ENCODE data around the gene DNAH3. TPM values are rescaled to one million over a fixed set of nuclear protein-coding genes. Genes with fewer than 3 reads are reported as not detected.

The DNAH3 gene
- total and polyA plus RNA-seq, 2 of the 8 experiments (the other 6 are each of a cell fraction or from before 2014, with no cell fraction given): 0.57 to 0.71 TPM

- DNase-seq (ENCODE audit: low read depth in 1 of 2, low spot score in 2 of 2): no peak
- FAIRE-seq: no peak
- Histone ChIP-seq H3K79me2 (ENCODE audit: control insufficient read depth in 1 of 2, insufficient read depth in 2 of 2, low read length in 2 of 2) (peaks cover 0 to 10% of the 10 kb centered on the region in 2 experiments; a peak in 1 of 4 replicates), H3K9ac (replicated peaks in 1 of 4; ENCODE audit: extremely low read depth in 1 of 4, low read depth in 3 of 4, low read length in 3 of 4) (no peak overlapping the region), H4K5ac (ENCODE audit: insufficient read length, low read depth, low read length) (no peak overlapping the region), H3K23ac (ENCODE audit: insufficient read length) (no peak overlapping the region), H3K4me3 (ENCODE audit: extremely low read depth in 1 of 4, insufficient read depth in 2 of 4, low read depth in 3 of 4, low read length in 4 of 4) (no peak overlapping the region), H3K56ac (replicated peaks; ENCODE audit: insufficient read length, low read depth, low read length) (no peak overlapping the region), H3K23me2 (ENCODE audit: low read depth, low read length) (no peaks in the 10 kb centered on the region), H3K14ac (ENCODE audit: insufficient read length) (no peak overlapping the region), H4K91ac (replicated peaks; ENCODE audit: insufficient read length, low read length) (no peak overlapping the region), H3K27me3 (replicated peaks in 1 of 4; ENCODE audit: control insufficient read depth in 3 of 4, extremely low read depth in 1 of 4, insufficient read depth in 3 of 4, low read length in 3 of 4) (no peaks in the 10 kb centered on the region), H2AFZ (ENCODE audit: low read length) (no peak overlapping the region), H2BK12ac (ENCODE audit: low read depth, low read length) (no peak overlapping the region), H2BK15ac (ENCODE audit: low read length) (no peak overlapping the region), H3K36me3 (ENCODE audit: control insufficient read depth in 2 of 4, insufficient read depth in 4 of 4, low read length in 3 of 4) (peaks cover 12 to 75% (median 53%) of the 10 kb centered on the region in 4 experiments), H3K4me2 (ENCODE audit: insufficient read depth in 1 of 2, low read depth in 2 of 2, low read length in 2 of 2) (no peak overlapping the region), H3K4ac (replicated peaks; ENCODE audit: insufficient read length, low read depth, low read length) (no peak overlapping the region), H4K20me1 (replicated peaks in 1 of 2; ENCODE audit: control insufficient read depth in 1 of 2, insufficient read depth in 2 of 2, low read length in 2 of 2) (no peaks in the 10 kb centered on the region), H2BK5ac (ENCODE audit: low read depth, low read length) (no peak overlapping the region), H3K79me1 (ENCODE audit: low read depth, low read length) (peaks cover 6% of the 10 kb centered on the region; the same call in 1 of the 2 replicates), H3K4me1 (replicated peaks in 1 of 4; ENCODE audit: control insufficient read depth in 3 of 4, insufficient read depth in 4 of 4, low read length in 3 of 4) (no peaks in the 10 kb centered on the region), H2BK120ac (replicated peaks; ENCODE audit: low read depth, low read length) (no peak overlapping the region), H2BK20ac (ENCODE audit: low read length) (no peak overlapping the region), H3K27ac (ENCODE audit: low read depth, low read length) (no peak overlapping the region), H2AK5ac (ENCODE audit: low read depth, low read length) (no peak overlapping the region), H3K18ac (ENCODE audit: extremely low read depth, low read length) (no peak overlapping the region), H4K8ac (ENCODE audit: extremely low read depth, insufficient read depth, low read length) (no peak overlapping the region), H3K9me3 (ENCODE audit: insufficient read depth in 2 of 2, low read depth in 1 of 2, low read length in 1 of 2) (no peaks in the 10 kb centered on the region)
- ChIA-PET POLR2A (ENCODE audit: partially characterized antibody) (no interaction called here), CTCF (ENCODE audit: partially characterized antibody) (interaction anchor here (1.2 to 1.3 kb wide), 3 partner anchors 11 to 133 kb away, joined by 3 read pairs; no protein-coding TSS in a partner anchor)
- 96% methylated on average over 9 of the region's 9 CpGs; no CpG with 5 or more reads in 1 of the 2 experiments for WGBS, 2 experiments (ENCODE audit: extremely low coverage in 1 of 2, insufficient coverage in 1 of 2, insufficient read length in 1 of 2, insufficient replicate concordance in 2 of 2, low coverage in 1 of 2, low lambda C conversion rate in 2 of 2, missing lambda C conversion rate in 1 of 2)
- TF ChIP-seq SIX5 (IDR thresholded peaks at IDR 0.05; ENCODE audit: low read depth, low read length): no peak
- no peak for TF ChIP-seq CTBP2 (IDR thresholded peaks at IDR 0.05; ENCODE audit: borderline replicate concordance, insufficient read depth, insufficient read length, low read length)
- no peak for TF ChIP-seq SIRT6 (IDR thresholded peaks at IDR 0.05; ENCODE audit: low read length)
- no peak for TF ChIP-seq POLR2A (IDR thresholded peaks at IDR 0.05; ENCODE audit: control extremely low read depth in 1 of 2, low read depth in 2 of 2, low read length in 2 of 2)
Measured at GRCh38 chr16:21167360-21167759, 16.7 kb upstream of the DNAH3 start.

All from H1 (cell line).